B cell (primary cell): Measurements from ENCODE around the gene DDAH2.

Source experiments
- CTCF ChIP-seq: fragments of 200-600 bp; IDR thresholded peaks from one replicate; pipeline ENCODE4 v1.8.0; 2022; ENCODE audit warnings: antibody characterized with exemption, mild to moderate bottlenecking
- EZH2 ChIP-seq: IDR thresholded peaks from 2 replicates; pipeline ENCODE4 v1.6.1; 2012; ENCODE audit warnings: borderline replicate concordance, low read depth, mild to moderate bottlenecking, moderate library complexity, low read length; ENCODE audit not compliant: insufficient read depth, poor library complexity, severe bottlenecking

GRCh38 chr6:31683591-31683990 lies 45.5 kb downstream of the DDAH2 start:
- TF ChIP-seq CTCF (no peak), EZH2 (no peak)
